H4 (cell line): ENCODE results near the gene AFMID. TPM values are rescaled to one million over a fixed set of nuclear protein-coding genes. Genes with fewer than 3 reads are reported as not detected.
A peak's percentile ranks its signal among the peaks of the same experiment; 100 is the strongest.

Source experiments
- DNase-seq: peaks from one replicate; pipeline ENCODE4 v3.0.0-alpha.2; 2015; ENCODE audit warnings: low spot score
- total RNA-seq: library from RNA; depleted of rRNA; stranded (reverse); fragments of >200 nt; shearing (Covaris generic); gene quantifications from 2 replicates; pipeline ENCODE4 v1.2.3, GENCODE V29; 2014

The AFMID gene
- total RNA-seq, 1 experiment from 2014 or later = 33.1 TPM

DNA sequence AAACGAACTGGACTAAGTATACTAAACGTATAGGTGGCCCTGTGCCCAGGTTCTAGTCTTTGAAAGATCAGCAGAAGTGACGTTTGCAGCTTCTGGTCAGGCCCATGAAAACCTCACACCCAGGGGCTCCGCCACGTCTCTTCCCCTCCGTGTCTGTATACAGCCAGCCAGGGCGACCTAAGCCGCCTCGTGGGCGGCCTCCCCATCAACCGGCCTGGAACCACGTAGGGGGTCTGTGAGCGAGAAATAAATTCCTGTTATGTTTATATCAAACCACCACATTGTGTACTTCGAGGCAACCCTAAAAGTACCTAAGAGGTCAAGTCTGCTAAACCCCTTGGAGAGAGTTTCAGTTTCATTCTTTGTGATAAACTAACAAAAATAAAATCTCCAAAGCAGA is 7.1 kb upstream of the AFMID start:
- DNase-seq = peak; percentile 52

DNA sequence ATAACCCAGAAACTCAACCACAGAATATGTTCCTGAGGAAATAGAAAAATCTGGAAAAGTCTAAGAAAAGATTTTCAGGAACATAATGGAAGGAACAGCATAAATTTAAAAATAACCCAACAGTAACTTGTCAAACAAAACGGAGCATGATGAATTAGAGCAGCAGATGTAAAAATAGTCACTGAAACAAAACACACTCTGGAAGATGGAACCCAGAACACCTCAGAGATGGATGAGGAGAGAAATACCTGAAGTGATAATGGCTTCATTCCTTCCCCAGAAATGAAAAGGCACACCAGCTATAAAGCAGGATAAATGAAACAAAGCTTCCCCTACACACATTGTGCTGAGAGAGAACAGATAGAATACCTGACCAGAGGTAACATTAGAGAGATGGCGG is 6.7 kb upstream of the AFMID start:
- no peak for DNase-seq

DNA sequence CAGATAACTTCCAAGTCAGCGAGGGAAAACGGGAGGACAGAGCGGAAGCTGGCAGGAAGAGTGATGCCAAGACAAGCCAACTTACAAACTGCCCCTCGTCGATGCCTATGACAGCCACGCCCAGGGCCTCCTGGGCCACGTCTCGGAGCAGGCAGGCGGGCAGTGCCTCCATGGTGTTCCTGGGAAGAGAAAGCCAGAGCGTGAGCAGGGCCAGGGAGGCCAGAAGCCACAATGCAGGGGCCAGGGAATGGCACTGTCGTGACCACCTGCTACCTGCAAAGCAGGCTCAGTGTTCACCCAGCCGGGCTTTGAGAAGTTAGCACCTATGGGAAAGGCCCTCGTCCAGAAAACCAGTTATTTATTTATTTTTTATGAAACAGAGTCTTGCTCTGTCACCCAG is 4.7 kb upstream of the AFMID start:
- no peak for DNase-seq

DNA sequence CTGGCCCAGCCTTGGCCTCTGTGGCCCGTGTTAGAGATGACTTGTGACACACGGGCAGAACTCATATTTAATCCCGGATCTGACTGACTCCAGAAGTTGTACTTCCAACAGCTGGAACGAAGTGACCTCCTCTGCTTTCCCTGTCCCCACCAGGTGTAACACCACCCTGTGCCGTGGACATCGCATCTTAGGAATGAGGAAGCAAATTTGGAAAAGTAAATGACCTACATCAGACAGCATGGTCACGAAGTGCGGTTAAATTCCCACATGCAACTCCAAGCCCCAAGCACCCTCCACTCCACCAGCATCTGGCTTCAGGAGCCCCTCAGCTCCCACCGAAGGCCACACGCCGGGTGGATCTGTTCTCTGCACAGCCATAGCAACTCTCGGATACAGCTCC is 3.2 kb upstream of the AFMID start:
- DNase-seq = no peak

DNA sequence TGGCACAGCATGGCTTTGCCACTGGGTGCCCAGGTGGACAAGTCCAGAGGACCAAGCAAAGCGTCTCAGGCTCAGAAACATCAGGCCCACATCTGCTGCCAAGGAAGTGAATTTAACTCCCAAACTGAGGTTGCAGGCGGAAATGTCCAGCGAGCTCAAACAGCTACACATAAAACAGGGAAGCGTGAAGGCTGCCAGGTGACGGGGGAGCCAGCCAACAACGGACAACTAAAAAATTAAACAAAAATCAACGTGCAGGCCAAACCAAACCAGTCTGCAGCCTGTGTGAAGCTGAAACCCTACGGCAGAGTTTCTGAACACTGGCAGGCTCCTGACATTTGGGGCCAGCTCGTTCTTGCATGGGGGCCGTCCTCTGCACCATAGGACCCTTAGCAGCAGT is 2.8 kb upstream of the AFMID start:
- DNase-seq = no peak

DNA sequence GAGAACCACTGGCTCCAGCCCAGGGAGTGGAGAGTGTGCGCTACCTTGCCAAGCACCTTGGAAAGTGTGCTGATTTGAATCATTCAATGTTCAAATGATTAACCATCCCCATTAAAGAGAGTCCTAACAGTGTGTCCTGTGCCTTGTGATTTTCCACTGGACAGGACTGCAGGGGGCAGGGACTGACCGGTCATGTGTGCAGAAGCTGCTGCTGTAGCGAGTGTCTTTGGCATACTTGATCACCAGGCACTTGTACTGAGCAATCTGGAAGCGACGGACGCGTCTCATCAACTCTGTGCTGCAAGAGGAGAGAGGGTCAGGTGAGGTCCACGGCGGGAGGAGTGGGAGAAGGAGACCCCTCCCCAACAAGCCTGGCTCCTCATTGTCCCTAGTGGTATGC is 2.3 kb upstream of the AFMID start:
- no peak for DNase-seq

DNA sequence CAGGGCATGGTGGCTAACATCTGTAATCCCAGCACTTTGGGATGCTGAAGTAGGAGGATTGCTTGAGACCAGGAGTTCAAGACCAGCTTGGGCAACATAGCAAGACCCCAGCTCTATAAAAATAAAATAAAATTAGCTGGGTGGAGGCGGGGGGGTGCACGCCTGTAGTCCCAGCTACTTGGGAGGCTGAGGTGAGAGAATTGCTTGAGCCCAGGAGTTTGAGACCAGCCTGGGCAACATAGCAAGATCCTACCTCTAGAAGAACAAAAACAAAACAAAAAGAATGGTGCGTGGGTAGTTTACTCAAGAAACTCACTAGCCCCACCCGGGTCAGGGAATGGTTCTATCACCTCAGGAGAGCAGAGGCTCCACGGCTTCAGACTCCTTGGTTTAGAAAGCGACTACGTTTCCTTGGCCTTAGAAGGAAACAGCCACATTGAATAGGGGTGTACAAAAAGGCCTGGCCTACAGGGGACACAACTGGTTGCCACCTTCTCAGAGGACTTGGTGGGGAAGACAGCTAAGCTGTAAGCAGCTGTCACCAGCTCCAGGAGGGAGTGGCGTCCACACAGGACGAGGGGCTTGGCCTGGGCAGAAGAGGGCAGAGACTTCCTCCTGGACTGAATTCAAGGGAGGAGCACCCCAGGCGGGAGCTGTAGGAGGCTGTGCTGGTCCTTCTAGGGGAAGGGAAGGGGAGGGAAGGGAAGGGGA is 1.0 kb upstream of the AFMID start:
- DNase-seq = peak; percentile 68

DNA sequence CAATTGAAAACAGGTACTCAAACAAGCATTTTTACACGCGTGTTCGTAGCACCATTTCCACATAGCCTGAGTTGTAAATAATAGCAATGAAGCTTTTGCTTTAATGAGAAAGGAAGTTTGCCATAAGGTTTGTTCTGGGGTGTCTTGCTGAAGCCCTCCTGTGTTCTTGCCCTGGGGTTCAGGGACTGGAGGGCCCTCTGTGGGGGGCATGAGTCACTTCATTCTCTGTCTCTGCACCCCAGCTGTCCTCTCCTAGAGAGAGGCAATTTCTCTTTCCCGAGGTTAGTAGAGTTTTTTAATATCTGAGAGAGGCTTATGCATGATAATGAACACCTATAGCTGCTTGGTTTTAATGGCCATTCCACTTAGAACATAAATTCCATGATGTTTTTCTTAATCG is 9.6 kb downstream of the AFMID start:
- DNase-seq = no peak

DNA sequence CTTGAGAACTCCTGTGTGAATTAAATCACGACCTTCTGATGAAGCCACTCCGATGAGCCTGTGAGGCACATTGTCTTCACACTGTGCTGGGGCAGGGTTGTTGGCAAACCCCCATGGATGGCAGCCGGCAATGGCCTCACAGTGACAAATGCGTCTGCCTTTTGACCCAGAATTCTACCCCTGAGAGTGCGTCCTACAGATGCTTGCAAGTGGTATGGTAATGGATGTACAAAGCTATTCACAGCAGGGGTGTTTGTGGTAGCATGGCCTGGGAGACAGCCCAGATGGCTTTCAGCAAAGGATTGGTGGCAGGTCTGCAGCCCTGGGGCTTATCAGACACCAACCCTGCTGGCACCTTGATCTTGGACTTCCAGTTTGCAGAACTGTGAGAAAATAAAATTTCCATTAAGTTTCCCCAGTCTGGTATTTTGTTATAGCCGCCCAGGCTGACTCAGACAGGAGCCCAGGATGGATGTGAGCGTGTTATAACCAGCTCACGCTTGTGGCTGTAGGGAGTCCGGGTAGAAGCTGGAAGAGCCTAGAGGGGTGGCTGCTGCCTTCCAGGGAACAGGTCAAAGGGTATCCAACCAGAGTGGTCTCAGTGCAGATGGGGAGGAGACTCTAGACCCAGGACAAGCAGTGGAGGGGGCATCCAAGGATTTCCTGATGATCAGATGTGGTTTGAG is 10.1 kb downstream of the AFMID start:
- DNase-seq = no peak

DNA sequence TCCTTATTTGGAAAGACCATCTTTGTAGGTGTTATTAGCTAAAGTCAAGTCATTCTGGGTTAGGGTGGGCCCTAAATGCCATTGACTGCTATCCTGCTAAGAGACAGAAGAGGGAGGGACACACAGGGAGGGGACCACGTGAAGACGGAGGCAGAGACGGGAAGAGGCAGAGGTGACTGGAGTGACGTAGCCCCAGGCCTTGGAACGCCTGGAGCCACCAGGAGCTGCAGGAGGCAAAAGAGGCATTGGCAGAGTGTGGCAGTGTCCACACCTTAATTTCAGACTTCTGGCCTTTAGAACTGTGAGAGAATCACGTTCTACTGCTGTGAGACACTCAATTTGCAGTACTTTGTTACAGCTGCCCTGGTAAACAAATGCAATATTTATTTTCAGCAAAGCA is 13.3 kb downstream of the AFMID start:
- no peak for DNase-seq

DNA sequence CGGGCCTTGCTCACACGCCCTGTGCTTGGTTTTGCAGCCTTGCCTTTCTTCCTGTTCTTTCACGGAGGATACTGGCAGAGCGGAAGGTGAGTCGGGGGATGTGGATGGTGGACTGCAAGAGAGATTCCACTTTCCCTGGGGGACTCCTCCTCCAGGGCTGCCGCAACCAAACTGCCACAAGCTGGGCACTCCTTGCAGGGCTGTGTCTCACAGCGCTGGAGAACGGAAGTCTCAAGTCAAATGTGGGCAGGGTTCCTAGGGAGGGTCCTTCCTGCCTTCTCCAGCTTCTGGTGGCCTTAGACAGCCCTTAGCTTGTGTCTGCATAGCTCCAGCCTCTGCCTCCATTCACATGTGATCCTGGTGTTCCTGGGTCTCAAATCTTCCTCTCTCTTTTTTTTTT is 15.5 kb downstream of the AFMID start:
- no peak for DNase-seq

DNA sequence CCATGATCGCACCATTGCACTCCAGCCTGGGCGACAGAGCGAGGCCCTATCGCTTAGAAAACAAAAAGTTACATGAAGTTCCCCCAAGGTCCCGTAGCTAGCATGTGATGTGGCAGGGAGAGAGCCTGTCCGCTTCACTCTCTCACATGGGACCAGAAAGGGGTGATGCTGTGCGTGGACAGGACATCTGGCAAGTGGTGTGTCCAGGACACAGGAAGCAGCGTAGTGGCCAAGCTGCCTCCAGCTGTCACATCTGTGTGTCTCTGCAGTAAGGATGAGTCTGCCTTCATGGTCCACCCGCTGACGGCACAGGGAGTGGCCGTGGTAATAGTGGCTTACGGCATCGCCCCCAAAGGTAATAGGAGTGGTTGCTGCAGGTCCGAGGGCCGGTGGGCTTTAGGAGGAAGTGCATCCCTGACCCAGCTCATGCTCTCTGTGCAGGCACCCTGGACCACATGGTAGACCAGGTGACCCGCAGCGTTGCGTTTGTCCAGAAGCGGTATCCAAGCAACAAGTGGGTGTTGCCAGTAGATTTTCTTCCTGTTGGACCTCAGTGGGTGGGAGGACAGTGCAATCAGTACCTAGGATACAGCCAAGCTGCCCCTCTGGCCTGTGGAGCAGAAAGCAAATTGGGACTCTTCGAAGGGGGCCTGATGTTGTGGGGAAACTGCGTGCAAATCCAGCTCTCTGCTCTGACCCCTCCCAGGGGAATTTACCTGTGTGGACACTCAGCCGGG is 17.4 kb downstream of the AFMID start:
- DNase-seq = no peak

DNA sequence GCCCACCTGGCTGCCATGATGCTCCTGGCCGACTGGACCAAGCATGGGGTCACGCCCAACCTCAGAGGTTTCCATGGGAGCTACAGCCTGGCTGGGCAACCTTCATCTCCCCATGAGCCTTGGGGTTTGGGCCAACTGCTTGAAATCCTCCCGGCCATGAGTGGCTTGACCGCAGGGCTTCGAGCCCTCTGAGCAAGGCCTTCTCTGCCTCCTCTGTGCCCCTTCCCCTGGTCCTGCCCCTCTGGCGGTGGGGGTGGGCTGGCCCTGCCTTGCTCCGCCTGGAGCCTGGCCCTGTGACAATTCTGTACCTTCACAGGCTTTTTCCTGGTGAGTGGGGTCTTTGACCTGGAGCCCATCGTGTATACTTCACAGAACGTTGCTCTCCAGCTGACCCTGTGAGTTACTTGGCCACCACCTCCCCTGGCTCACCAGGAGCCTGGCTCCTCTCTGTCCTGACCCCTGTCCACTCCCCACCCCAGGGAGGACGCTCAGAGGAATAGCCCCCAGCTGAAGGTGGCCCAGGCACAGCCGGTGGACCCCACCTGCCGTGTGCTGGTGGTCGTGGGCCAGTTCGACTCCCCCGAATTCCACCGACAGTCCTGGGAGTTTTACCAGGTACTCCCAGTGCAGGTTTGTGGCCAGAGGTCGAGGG is 18.1 kb downstream of the AFMID start:
- DNase-seq = no peak

DNA sequence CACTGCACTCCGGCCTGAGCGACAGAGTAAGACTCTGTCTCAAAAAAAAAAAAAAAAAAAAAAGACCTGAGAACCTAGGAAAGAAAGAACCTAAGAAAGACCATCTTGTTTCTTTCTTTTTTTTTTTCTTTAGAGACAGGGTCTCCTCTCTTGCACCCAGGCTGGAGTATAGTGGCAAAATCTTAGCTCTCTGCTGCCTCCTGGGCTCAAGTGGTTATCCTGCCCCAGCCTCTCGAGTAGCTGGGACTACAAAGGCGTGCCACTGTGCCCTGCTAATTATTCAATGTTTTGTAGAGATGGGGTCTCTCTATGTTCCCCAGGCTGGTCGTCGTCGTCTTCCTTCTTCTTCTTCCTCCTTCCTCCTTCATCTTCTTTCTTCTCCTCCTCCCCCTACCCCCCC is 19.1 kb downstream of the AFMID start:
- DNase-seq = no peak

DNA sequence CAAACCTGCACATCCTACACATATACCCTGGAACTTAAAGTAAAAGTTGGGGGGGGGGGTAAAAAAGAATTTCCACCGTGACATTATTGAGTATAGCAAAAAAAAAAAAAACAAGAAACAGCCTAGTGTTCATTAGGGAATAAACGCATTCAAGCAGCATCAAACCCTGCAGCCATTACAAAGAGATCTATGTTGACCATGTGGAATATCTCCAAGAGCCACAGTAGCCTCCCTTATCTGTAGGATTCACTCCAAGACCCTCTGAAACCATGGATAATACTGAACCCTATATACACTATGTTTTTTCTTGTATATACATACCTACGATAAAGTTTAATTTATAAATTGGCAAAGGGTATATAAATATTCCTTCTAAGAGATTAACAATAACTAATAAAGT is 21.3 kb downstream of the AFMID start:
- DNase-seq = no peak

DNA sequence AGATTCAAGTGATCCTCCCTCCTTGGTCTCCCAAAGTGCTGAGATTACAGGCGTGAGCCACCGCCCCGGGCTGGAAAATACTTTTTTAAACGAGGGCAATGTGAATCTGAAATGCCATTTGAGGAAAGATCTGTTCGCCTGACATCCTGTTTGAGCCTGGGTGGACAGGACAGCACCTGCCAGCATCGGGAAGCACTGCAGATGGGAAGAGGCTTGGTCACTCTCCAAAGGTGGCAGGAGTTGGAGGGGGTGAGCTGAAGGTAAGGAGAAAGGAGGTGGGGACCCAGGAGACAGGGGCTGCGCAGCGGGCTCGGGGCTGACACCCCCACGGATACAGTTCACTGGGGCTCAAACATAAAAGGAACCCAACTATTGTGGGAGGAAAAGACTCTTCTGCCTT is 22.9 kb downstream of the AFMID start:
- no peak for DNase-seq

DNA sequence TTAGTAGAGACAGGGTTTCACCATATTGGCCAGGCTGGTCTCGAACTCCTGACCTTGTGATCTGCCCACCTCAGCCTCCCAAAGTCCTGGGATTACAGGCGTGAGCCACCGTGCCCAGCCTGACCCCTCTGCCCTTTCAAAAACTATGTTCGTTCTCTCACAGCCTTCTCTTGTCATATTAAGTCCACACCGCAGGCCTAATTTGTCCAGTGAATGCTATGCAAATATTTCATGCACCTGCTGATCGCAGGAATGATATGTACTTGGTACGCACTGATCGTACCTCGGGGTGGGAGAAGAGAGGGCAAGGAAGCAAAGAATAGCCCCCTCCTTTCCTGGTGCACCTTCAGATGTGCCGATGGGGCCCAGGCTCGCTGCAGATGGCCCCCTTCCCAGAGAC is 23.9 kb downstream of the AFMID start:
- DNase-seq = no peak

DNA sequence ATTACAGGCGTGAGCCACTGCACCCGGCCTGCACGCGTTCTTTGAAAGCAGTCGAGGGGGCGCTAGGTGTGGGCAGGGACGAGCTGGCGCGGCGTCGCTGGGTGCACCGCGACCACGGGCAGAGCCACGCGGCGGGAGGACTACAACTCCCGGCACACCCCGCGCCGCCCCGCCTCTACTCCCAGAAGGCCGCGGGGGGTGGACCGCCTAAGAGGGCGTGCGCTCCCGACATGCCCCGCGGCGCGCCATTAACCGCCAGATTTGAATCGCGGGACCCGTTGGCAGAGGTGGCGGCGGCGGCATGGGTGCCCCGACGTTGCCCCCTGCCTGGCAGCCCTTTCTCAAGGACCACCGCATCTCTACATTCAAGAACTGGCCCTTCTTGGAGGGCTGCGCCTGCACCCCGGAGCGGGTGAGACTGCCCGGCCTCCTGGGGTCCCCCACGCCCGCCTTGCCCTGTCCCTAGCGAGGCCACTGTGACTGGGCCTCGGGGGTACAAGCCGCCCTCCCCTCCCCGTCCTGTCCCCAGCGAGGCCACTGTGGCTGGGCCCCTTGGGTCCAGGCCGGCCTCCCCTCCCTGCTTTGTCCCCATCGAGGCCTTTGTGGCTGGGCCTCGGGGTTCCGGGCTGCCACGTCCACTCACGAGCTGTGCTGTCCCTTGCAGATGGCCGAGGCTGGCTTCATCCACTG is 27.0 kb downstream of the AFMID start, which contains the start of gene BIRC5:
Gene BIRC5, plus strand, starts transcription at position 238 of the 690 bp plus-strand sequence. Its CDS starts 64 bp downstream, at position 302.
- DNase-seq = peak; percentile 84

DNA sequence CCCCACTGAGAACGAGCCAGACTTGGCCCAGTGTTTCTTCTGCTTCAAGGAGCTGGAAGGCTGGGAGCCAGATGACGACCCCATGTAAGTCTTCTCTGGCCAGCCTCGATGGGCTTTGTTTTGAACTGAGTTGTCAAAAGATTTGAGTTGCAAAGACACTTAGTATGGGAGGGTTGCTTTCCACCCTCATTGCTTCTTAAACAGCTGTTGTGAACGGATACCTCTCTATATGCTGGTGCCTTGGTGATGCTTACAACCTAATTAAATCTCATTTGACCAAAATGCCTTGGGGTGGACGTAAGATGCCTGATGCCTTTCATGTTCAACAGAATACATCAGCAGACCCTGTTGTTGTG is 27.5 kb downstream of the AFMID start:
- DNase-seq = no peak

DNA sequence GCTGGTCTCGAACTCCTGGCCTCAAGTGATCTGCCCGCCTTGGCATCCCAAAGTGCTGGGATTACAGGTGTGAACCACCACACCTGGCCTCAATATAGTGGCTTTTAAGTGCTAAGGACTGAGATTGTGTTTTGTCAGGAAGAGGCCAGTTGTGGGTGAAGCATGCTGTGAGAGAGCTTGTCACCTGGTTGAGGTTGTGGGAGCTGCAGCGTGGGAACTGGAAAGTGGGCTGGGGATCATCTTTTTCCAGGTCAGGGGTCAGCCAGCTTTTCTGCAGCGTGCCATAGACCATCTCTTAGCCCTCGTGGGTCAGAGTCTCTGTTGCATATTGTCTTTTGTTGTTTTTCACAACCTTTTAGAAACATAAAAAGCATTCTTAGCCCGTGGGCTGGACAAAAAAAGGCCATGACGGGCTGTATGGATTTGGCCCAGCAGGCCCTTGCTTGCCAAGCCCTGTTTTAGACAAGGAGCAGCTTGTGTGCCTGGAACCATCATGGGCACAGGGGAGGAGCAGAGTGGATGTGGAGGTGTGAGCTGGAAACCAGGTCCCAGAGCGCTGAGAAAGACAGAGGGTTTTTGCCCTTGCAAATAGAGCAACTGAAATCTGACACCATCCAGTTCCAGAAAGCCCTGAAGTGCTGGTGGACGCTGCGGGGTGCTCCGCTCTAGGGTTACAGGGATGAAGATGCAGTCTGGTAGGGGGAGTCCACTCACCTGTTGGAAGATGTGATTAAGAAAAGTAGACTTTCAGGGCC is 32.4 kb downstream of the AFMID start:
- no peak for DNase-seq

DNA sequence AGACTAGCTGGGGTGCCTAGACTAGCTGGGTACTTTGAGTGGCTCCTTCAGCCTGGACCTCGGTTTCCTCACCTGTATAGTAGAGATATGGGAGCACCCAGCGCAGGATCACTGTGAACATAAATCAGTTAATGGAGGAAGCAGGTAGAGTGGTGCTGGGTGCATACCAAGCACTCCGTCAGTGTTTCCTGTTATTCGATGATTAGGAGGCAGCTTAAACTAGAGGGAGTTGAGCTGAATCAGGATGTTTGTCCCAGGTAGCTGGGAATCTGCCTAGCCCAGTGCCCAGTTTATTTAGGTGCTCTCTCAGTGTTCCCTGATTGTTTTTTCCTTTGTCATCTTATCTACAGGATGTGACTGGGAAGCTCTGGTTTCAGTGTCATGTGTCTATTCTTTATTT is 35.9 kb downstream of the AFMID start:
- DNase-seq = no peak
